GM12801 (cell line): ENCODE results near the gene DNAJC5.

ENCODE experiments used
- CTCF ChIP-seq: IDR thresholded peaks from one replicate; pipeline ENCODE4 v1.5.1; 2011; ENCODE audit warnings: control low read depth; ENCODE audit not compliant: insufficient read length; ENCODE audit errors: extremely low read depth

Gene DNAJC5

DNA sequence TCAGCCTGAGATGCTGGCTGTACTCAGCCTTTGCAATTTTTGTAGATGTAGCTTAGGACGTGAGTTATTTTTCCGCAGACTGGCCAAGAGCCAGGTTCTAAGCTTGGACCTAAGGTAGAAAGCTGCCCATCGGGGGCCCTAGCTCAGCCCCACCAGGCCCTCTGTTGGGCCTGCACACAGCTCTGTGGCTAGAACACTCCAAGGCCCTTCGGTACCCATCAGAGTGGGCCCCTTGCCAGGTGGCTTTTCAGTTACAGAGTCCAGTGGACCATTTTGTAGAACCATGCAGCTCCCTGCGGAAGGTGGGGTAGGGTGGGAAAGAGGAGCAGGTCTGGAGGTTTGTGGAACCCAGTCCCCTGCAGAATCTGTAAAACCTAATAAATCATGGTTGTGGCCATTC, 38.7 kb downstream of the DNAJC5 start:
- no peak for TF ChIP-seq CTCF

GRCh38 chr20:63934271-63935068, 39.5 kb downstream of the DNAJC5 start:
- no peak for TF ChIP-seq CTCF

DNA sequence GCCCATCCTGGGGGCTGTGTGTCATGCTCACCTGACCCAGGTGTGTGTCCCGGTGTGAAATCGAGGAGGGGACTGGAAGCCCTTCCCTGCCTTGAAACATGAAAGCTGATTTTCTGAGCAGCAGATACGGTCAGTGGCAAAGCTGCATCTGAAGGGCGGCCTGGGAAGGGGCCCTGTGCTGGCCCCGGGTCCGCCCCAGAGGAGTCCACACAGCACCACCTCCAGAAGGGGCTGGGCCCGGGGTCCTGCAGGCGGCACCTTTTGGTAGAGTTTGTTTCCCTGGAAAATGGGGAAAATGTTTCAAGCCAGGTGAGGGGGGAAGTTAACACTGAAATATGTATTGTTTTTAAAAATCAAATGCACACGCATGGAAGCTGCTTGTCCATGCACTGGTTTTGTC, 40.5 kb downstream of the DNAJC5 start:
- TF ChIP-seq CTCF, result no peak

DNA sequence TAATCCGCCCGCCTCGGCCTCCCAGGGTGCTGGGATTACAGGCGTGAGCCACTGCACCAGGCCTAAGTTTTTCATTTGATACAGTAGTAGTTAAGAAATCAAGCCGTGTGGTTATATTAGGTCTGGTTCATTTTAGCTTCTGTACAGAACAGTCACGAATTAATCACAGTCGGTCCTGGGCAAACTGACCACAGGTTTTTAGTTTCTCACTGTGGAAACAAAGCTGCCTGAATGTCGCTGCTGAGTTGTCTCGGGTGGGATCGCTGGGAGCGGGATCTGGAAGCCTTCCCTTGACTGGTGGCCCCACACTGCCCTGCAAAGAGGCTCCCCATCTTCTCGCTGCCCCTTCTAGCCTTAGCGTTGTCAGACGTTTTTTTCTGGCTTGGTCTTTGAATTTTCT, 42.7 kb downstream of the DNAJC5 start:
- TF ChIP-seq CTCF, result no peak

DNA sequence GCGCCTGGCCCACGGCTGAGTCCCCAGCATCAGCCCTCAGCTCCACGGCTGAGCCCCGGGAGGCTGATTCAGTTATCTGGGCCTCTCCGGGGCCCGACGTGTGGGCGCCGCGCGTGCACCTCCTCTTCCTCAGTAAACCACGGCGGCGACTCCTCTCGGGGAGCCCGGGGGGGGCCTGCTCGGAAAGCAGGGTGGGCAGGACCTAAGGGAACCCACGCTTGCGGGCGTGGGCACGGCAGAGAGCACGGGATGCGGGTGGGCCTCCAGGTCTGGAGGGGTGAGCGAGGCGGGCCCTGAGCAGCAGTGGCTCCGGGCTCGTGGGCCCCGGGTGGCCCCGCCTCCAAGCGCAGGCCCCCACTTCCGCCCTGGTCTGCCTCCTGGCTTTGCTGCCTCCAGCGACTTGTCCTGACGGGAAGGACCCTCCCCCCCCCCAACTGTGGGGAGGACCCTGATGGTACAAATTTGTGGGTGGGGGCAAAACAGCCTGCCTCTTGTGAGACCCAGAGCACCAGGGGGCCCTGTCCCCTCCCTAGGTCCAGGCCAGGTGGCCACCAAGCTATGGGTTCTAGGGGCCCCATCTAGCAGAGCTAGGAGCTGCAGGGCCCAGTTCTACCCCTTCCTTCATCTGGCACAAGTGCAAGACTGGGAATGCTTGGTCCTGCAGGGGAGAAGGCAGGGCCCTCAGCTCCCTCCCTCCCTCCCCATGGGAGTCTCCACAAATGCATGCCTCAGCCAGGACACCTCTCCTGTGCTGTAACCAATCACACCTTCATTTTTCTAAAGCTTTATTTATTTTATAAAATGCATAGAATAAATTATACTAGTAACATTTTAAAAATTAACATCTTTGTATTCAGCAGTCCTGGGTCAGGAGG, 44.4 kb downstream of the DNAJC5 start:
- no peak for TF ChIP-seq CTCF

GRCh38 chr20:63940071-63940471, 45.1 kb downstream of the DNAJC5 start:
- no peak for TF ChIP-seq CTCF

DNA sequence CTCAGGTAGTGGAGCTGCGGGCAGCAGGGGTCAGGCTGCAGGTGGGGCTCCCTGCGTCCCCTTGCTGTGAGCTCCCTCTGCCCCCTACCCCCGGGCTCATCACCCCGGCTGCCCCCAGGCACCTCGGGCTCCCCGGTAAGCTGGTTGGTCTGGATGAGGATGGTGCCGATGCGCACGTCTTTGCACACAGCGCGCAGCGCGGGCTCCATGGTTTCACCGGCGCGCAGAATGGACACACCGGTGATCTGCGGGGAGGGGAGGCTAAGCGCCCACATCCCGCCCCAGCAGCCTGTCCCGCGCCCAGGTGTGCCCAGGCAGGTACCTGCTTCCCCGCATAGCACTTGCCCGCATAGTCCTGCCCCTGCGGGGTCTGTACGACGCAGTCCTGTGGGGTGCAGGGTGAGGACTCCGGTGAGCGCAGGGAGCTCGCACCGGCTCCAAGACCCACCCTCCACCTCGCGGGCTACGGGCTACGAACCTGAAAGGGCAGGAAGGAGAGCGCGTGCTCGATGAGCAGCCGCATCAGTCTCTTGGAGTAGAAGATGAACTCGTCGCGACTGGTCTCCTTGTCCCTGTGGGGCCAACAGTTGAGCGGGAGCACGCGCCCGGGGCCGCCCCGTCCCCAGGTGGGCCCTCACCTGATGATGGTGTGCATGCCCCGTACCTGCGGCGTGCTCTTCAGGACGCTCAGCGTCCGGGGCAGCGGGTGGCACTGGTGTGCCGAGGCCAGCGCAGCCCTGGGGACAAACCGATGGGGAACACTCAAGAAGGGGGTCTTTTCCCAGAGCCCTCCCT, 45.7 kb downstream of the DNAJC5 start:
- TF ChIP-seq CTCF, result no peak
